ENCODE measurements around the gene POU4F3. TPM values are rescaled to one million over a fixed set of nuclear protein-coding genes. Genes with fewer than 3 reads are reported as not detected.

POU4F3 gene
- total RNA-seq, 1 experiment from 2014 or later: not detected

GRCh38 chr5:146345240-146345577, 6.6 kb downstream of the POU4F3 start:
- Mint-ChIP-seq H3K4me3 (peak overlapping the region; percentile 72), H3K27me3 (ENCODE audit: low read depth) (peaks cover 100% of the 10 kb centered on the region), H3K36me3 (no peaks in the 10 kb centered on the region; the same call in 1 of the 2 replicates), H3K4me1 (peaks cover 38% of the 10 kb centered on the region), H3K27ac (no peak overlapping the region), H3K9me3 (no peaks in the 10 kb centered on the region)
- ATAC-seq (no peak), DNase-seq (ENCODE audit: low spot score) (no peak)
- POLR2A ChIA-PET: no interaction called here
- TF ChIP-seq ZNF219 (CRISPR knock-in tag; IDR thresholded peaks at IDR 0.05; ENCODE audit: borderline replicate concordance): no peak
- TF ChIP-seq ZNF512 (CRISPR knock-in tag; IDR thresholded peaks at IDR 0.05; ENCODE audit: borderline replicate concordance): no peak
- TF ChIP-seq ZSCAN18 (CRISPR knock-in tag; IDR thresholded peaks at IDR 0.05): no peak
- no peak for TF ChIP-seq TEAD4 (CRISPR knock-in tag; IDR thresholded peaks at IDR 0.05)
- no peak for TF ChIP-seq ZNF396 (CRISPR knock-in tag; IDR thresholded peaks at IDR 0.05; ENCODE audit: borderline replicate concordance)
- no peak for TF ChIP-seq JAZF1 (CRISPR knock-in tag; IDR thresholded peaks at IDR 0.05)
- TF ChIP-seq ZMAT4 (CRISPR knock-in tag; IDR thresholded peaks at IDR 0.05): no peak
- no peak for TF ChIP-seq PREB (CRISPR knock-in tag; IDR thresholded peaks at IDR 0.05; ENCODE audit: borderline replicate concordance)
- TF ChIP-seq ZBTB21 (CRISPR knock-in tag; IDR thresholded peaks at IDR 0.05; ENCODE audit: borderline replicate concordance): no peak
- no peak for TF ChIP-seq MXD4 (CRISPR knock-in tag; IDR thresholded peaks at IDR 0.05; ENCODE audit: borderline replicate concordance)
- no peak for TF ChIP-seq MYBL2 (CRISPR knock-in tag; IDR thresholded peaks at IDR 0.05)
- no peak for TF ChIP-seq TEAD1 (CRISPR knock-in tag; IDR thresholded peaks at IDR 0.05)
- no peak for TF ChIP-seq RELA (CRISPR knock-in tag; IDR thresholded peaks at IDR 0.05; ENCODE audit: borderline replicate concordance)
- TF ChIP-seq AFF4 (CRISPR knock-in tag; IDR thresholded peaks at IDR 0.05; ENCODE audit: borderline replicate concordance): no peak
- no peak for TF ChIP-seq ZNF281 (CRISPR knock-in tag; IDR thresholded peaks at IDR 0.05)
- TF ChIP-seq TP53 (CRISPR knock-in tag; IDR thresholded peaks at IDR 0.05): no peak
- TF ChIP-seq JUN (CRISPR knock-in tag; IDR thresholded peaks at IDR 0.05): no peak
- no peak for TF ChIP-seq ZNF425 (CRISPR knock-in tag; conservative IDR thresholded peaks at IDR 0.05)
- TF ChIP-seq CDX4 (CRISPR knock-in tag; IDR thresholded peaks at IDR 0.05; ENCODE audit: borderline replicate concordance): no peak
- no peak for TF ChIP-seq ZNF121 (CRISPR knock-in tag; IDR thresholded peaks at IDR 0.05)
- CTCF ChIA-PET: interaction anchor here (0.6 to 2.0 kb wide), 5 partner anchors 46 to 239 kb away, joined by 3 to 6 read pairs (median 4); no protein-coding TSS in a partner anchor

Data from WTC11 (cell line).